ENCODE results near the gene MFSD11. TPM values are rescaled to one million over a fixed set of nuclear protein-coding genes. Genes with fewer than 3 reads are reported as not detected.
A peak's percentile ranks its signal among the peaks of the same experiment; 100 is the strongest.

Gene MFSD11
- total and polyA plus RNA-seq, 7 donors = 10.1 to 27.4 (median 20.7) TPM

GRCh38 chr17:76755285-76755684 is 17.4 kb downstream of the MFSD11 start:
- no peak for TF ChIP-seq CTCF (IDR thresholded peaks at IDR 0.05)
- Histone ChIP-seq H3K4me3 (no peak overlapping the region), H3K4me1 (no peaks in the 10 kb centered on the region), H3K9me3 (no peaks in the 10 kb centered on the region), H3K36me3 (ENCODE audit: insufficient read depth in 1 of 2, low read depth in 1 of 2) (peaks cover 4 to 79% of the 10 kb centered on the region in 2 donors), H3K27me3 (ENCODE audit: insufficient read depth in 3 of 3, low read length in 2 of 3) (no peaks in the 10 kb centered on the region), H3K27ac (no peak overlapping the region)
- ATAC-seq (no peak), DNase-seq (no peak)
- intact Hi-C loops (cut with DNase I) = no loop called here
- WGBS, 3 donors = 90 to 97% (median 96%) methylated on average over 2 of the region's 2 CpGs

GRCh38 chr17:76757256-76757655 is 19.3 kb downstream of the MFSD11 start:
- no peak for TF ChIP-seq CTCF (IDR thresholded peaks at IDR 0.05)
- no peak overlapping the region for H3K27ac ChIP-seq
- intact Hi-C loops (cut with DNase I) = no loop called here
- H3K4me1 ChIP-seq = no peaks in the 10 kb centered on the region
- peaks cover 4 to 86% of the 10 kb centered on the region in 2 donors for H3K36me3 ChIP-seq (ENCODE audit: insufficient read depth in 1 of 2, low read depth in 1 of 2)
- 92 to 95% (median 95%) methylated on average over 5 of the region's 5 CpGs for WGBS, 3 donors
- H3K9me3 ChIP-seq = no peaks in the 10 kb centered on the region
- ATAC-seq (no peak), DNase-seq (no peak)
- H3K27me3 ChIP-seq (ENCODE audit: insufficient read depth in 3 of 3, low read length in 2 of 3) = no peaks in the 10 kb centered on the region
- no peak overlapping the region for H3K4me3 ChIP-seq

DNA sequence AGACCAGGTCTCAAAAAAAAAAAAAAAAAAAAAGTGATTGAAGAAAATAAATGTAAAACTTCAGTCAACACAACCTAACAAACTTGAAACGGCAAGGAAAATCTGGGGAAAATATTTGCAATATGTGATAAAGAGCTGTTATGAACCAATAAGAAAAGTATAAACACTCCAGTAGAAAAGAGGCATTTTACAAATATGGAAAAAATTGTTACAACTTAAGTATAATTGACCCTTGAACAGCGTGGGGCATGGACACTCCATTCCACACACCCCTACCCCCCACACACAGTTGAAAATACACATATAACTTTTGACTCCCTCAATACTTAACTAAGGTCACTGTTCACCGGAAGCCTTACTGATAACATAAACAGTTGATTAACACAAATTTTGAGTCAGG is 20.7 kb downstream of the MFSD11 start:
- Histone ChIP-seq H3K36me3 (ENCODE audit: insufficient read depth in 1 of 2, low read depth in 1 of 2) (peaks cover 4 to 73% of the 10 kb centered on the region in 2 donors), H3K27ac (no peak overlapping the region), H3K4me3 (no peak overlapping the region), H3K9me3 (no peaks in the 10 kb centered on the region), H3K27me3 (ENCODE audit: insufficient read depth in 3 of 3, low read length in 2 of 3) (no peaks in the 10 kb centered on the region), H3K4me1 (no peaks in the 10 kb centered on the region)
- TF ChIP-seq CTCF (IDR thresholded peaks at IDR 0.05) = no peak
- ATAC-seq (no peak), DNase-seq (no peak)
- WGBS, 3 donors = 95 to 99% (median 96%) methylated on average over 3 of the region's 3 CpGs
- intact Hi-C loops (cut with DNase I) = no loop called here

GRCh38 chr17:76772842-76773525 is 35.1 kb downstream of the MFSD11 start:
- Histone ChIP-seq H3K4me1 (no peaks in the 10 kb centered on the region), H3K4me3 (no peak overlapping the region), H3K27ac (no peak overlapping the region), H3K36me3 (ENCODE audit: insufficient read depth in 1 of 2, low read depth in 1 of 2) (peaks cover 7 to 98% of the 10 kb centered on the region in 2 donors), H3K9me3 (no peaks in the 10 kb centered on the region), H3K27me3 (ENCODE audit: insufficient read depth in 3 of 3, low read length in 2 of 3) (no peaks in the 10 kb centered on the region)
- intact Hi-C loops (cut with DNase I) = no loop called here
- 61 to 64% (median 62%) methylated on average over 6 of the region's 6 CpGs for WGBS, 3 donors
- TF ChIP-seq CTCF (IDR thresholded peaks at IDR 0.05) = no peak
- ATAC-seq (peak in 2 of 4 donors; percentile 27 to 35), DNase-seq (no peak)
